Osteocyte (in vitro differentiated cells): ENCODE data around the gene CFAP61. TPM values are rescaled to one million over a fixed set of nuclear protein-coding genes. Genes with fewer than 3 reads are reported as not detected.
"Not testable (repeated sequence)": the region's sequence is repeated elsewhere in the genome, so short reads cannot be mapped to it uniquely, and the experiment has no call there.

Experiments
- DNase-seq: peaks from one replicate; pipeline ENCODE4 v3.0.0; 2021; ENCODE audit warnings: mixed read lengths; ENCODE audit not compliant: unreplicated experiment; ENCODE audit errors: extremely low spot score
- H3K27ac Mint-ChIP-seq: one replicate; pipeline ENCODE4 v1.8.0; 2021; ENCODE audit warnings: mild to moderate bottlenecking, mixed read lengths; ENCODE audit not compliant: unreplicated experiment
- H3K27me3 Mint-ChIP-seq: one replicate; pipeline ENCODE4 v1.8.0; 2021; ENCODE audit warnings: mixed read lengths; ENCODE audit not compliant: unreplicated experiment
- H3K36me3 Mint-ChIP-seq: one replicate; pipeline ENCODE4 v1.8.0; 2021; ENCODE audit warnings: mixed read lengths; ENCODE audit not compliant: unreplicated experiment
- H3K4me1 Mint-ChIP-seq: one replicate; pipeline ENCODE4 v1.8.0; 2021; ENCODE audit warnings: mixed read lengths; ENCODE audit not compliant: unreplicated experiment
- H3K4me3 Mint-ChIP-seq: one replicate; pipeline ENCODE4 v1.8.0; 2021; ENCODE audit warnings: mild to moderate bottlenecking, moderate library complexity, mixed read lengths; ENCODE audit not compliant: unreplicated experiment
- H3K9me3 Mint-ChIP-seq: one replicate; pipeline ENCODE4 v1.8.0; 2021; ENCODE audit warnings: mixed read lengths; ENCODE audit not compliant: unreplicated experiment
- CTCF ChIP-seq: fragments of 200-600 bp; sonication (generic); IDR thresholded peaks from 2 replicates; pipeline ENCODE4 v1.5.0; 2021; ENCODE audit warnings: antibody characterized with exemption, mild to moderate bottlenecking, moderate library complexity
- total RNA-seq: library from RNA; stranded (reverse); gene quantifications from 2 replicates; pipeline ENCODE4 v1.2.1, GENCODE V29; 2021

Gene CFAP61
- total RNA-seq, 1 donor from 2014 or later = not detected

DNA sequence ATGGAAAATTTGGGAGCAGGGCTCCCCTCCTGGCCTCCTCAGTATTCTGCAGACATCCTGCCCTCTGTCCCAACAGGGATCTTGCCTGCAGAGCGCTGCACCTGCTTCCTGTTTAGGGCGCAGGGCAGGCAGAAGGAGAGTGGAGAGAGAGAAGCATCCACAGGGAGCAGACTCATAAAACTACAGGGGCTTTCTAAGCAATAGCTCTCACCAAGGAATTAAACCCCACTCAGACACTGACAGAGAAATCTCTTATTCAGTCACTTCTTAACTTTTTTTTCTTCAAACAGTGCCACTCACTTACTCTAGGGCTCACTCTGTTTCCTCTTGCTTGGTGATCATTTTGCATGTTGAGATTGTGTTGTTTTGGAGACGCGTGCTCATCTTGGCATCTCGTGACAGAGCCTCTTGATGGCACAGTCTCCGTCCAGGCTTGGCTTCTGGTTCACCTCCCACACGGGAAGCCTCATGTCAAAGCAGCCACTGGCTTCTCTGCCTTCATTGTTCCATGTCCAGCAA lies 162.5 kb downstream of the CFAP61 start:
- Mint-ChIP-seq H3K36me3 (no peaks in the 10 kb centered on the region), H3K4me1 (peaks cover 9% of the 10 kb centered on the region), H3K4me3 (no peak overlapping the region), H3K27ac (no peak overlapping the region), H3K9me3 (peaks cover 7% of the 10 kb centered on the region), H3K27me3 (peaks cover 2% of the 10 kb centered on the region)
- DNase-seq = no peak
- TF ChIP-seq CTCF = no peak

DNA sequence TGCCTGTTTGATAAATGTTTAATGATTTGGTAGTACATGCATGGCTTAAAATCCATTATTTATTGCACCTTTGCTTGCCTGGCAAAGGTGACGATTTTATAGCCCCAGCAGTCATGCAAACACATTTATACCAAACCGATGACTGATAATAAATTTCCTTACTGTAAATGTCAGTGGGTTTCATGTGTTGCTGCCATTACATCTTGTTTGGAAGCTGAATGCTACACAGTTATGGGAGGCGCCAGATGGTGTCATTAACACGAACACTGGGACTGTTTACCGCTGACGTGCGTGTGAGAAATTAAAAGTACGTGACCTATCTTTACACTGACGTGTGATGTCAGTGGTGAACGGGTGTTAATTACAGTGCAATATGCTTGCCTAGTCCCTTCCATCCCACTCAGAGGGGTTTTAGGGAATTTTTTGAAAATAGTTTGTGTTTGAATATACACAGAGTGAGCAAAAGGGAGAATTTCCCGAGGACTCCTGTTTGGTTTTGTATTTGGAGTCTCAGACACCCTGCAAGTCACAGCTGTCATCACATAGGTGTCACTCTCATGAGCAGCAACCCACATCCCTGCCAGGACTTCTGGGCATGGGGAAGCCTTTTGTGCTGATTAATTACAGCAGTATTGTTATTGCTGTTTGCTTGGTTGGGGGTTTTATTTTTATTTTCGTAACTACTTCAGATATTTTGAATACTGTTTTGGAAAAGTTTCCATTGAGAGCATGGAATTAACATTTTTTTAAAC lies 163.8 kb downstream of the CFAP61 start:
- Mint-ChIP-seq H3K27me3 (peaks cover 2% of the 10 kb centered on the region), H3K9me3 (peaks cover 7% of the 10 kb centered on the region), H3K4me1 (no peaks in the 10 kb centered on the region), H3K4me3 (no peak overlapping the region), H3K36me3 (no peaks in the 10 kb centered on the region), H3K27ac (no peak overlapping the region)
- no peak for TF ChIP-seq CTCF
- DNase-seq = no peak

DNA sequence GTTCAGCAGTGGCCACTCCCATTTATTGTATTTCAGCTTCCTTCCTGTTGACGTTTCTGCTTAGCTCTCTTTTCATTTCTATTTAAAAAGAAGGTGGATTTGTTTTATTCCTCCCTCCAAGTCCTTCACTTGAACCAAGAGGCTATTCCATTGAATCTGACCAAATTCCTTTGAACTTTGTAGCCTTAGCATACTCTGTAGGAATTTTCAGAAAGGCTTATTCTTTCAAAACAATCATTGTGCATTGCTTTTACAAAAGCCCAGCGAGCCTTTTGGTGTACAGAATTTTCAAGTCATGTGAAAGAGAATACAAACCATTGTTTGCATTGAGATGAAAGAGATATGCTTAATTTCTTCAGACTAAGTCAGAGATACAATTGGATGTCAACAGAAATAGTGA lies 164.6 kb downstream of the CFAP61 start:
- Mint-ChIP-seq H3K27ac (no peak overlapping the region), H3K4me1 (no peaks in the 10 kb centered on the region), H3K9me3 (peaks cover 7% of the 10 kb centered on the region), H3K36me3 (no peaks in the 10 kb centered on the region), H3K27me3 (peaks cover 2% of the 10 kb centered on the region), H3K4me3 (no peak overlapping the region)
- no peak for TF ChIP-seq CTCF
- DNase-seq = no peak

GRCh38 chr20:20217621-20218020 lies 165.3 kb downstream of the CFAP61 start:
- no peak for DNase-seq
- Mint-ChIP-seq H3K27ac (no peak overlapping the region), H3K4me1 (no peaks in the 10 kb centered on the region), H3K9me3 (peaks cover 7% of the 10 kb centered on the region), H3K4me3 (no peak overlapping the region), H3K27me3 (peaks cover 2% of the 10 kb centered on the region), H3K36me3 (no peaks in the 10 kb centered on the region)
- TF ChIP-seq CTCF = no peak

GRCh38 chr20:20218106-20218505 lies 165.8 kb downstream of the CFAP61 start:
- not testable (repeated sequence) for H3K36me3 Mint-ChIP-seq, H3K9me3 Mint-ChIP-seq, H3K27me3 Mint-ChIP-seq, DNase-seq, H3K4me3 Mint-ChIP-seq, H3K27ac Mint-ChIP-seq, H3K4me1 Mint-ChIP-seq
